Measurements from ENCODE around the gene NFATC2IP. TPM values are rescaled to one million over a fixed set of nuclear protein-coding genes. Genes with fewer than 3 reads are reported as not detected.

The NFATC2IP gene
- total and polyA plus RNA-seq, 2 of the 8 experiments (the other 6 are each of a cell fraction or from before 2014, with no cell fraction given), result 54.4 to 71.5 TPM

DNA sequence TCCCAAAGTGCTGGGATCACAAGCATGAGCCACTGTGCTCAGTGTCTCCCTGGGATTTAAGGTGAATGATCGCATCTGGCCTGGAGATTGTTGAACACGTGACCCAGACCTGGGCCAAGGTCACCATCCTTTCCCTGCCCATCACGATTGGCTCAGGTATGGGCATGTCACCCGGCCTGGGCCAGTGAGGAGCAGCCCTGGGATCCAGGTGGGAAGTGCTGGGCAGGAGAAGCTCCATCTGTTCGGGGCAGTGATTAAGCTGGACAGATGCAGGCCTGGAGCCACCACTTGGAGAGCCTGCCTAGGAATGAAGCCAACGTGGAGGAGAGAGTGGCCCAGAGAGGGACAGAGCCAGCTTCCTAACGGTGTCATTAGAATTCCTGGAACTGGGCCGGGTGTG, 41.0 kb downstream of the NFATC2IP start (continued):
- no peak for TF ChIP-seq CTCF (IDR thresholded peaks at IDR 0.05; ENCODE audit: control extremely low read depth in 1 of 3, insufficient read depth in 1 of 3, low read depth in 1 of 3, low read length in 3 of 3)
- no peak for TF ChIP-seq RAD21 (IDR thresholded peaks at IDR 0.05 in 1 of 2, conservative IDR thresholded peaks at IDR 0.05 in 1 of 2; ENCODE audit: low read depth in 2 of 2, low read length in 2 of 2)
- TF ChIP-seq POLR2AphosphoS5 (IDR thresholded peaks at IDR 0.05; ENCODE audit: low read depth, low read length), result no peak

Data from H1 (cell line).